Glutamatergic neuron (in vitro differentiated cells): ENCODE results near the gene NSMCE1. TPM values are rescaled to one million over a fixed set of nuclear protein-coding genes. Genes with fewer than 3 reads are reported as not detected.

Experiments used
- DNase-seq: peaks from one replicate; pipeline ENCODE4 v3.0.0; 2022
- H3K27ac Mint-ChIP-seq: one replicate; pipeline ENCODE4 v1.8.0; 2020; ENCODE audit warnings: mild to moderate bottlenecking, mixed read lengths, inconsistent platforms; ENCODE audit not compliant: unreplicated experiment
- H3K27me3 Mint-ChIP-seq: one replicate; pipeline ENCODE4 v1.8.0; 2020; ENCODE audit warnings: mild to moderate bottlenecking, moderate library complexity, mixed read lengths, inconsistent platforms; ENCODE audit not compliant: unreplicated experiment
- H3K36me3 Mint-ChIP-seq: one replicate; pipeline ENCODE4 v1.8.0; 2020; ENCODE audit warnings: mild to moderate bottlenecking, mixed read lengths, inconsistent platforms; ENCODE audit not compliant: unreplicated experiment
- H3K4me1 Mint-ChIP-seq: one replicate; pipeline ENCODE4 v1.8.0; 2020; ENCODE audit warnings: mild to moderate bottlenecking, low read depth, mixed read lengths, inconsistent platforms; ENCODE audit not compliant: unreplicated experiment
- H3K4me3 Mint-ChIP-seq: one replicate; pipeline ENCODE4 v1.8.0; 2020; ENCODE audit warnings: mild to moderate bottlenecking, mixed read lengths, inconsistent platforms; ENCODE audit not compliant: unreplicated experiment
- H3K9me3 Mint-ChIP-seq: one replicate; pipeline ENCODE4 v1.8.0; 2020; ENCODE audit warnings: mild to moderate bottlenecking, moderate library complexity, mixed read lengths, inconsistent platforms; ENCODE audit not compliant: unreplicated experiment
- total RNA-seq: library from RNA; stranded (reverse); fragmentation: NEBNext Ultra II Directional; extraction: Animal tissue kit (Norgen Biotek cat#: 25700); gene quantifications from one replicate; pipeline ENCODE4 v1.2.1, GENCODE V29; 2021; ENCODE audit not compliant: unreplicated experiment
- TF ChIP-seq, protein P1 (sequence below): fragments of 200-600 bp; sonication (generic); IDR thresholded peaks from one replicate; pipeline ENCODE4 v1.5.0; 2021; ENCODE audit not compliant: partially characterized antibody, unreplicated experiment

The NSMCE1 gene
- total RNA-seq, 1 donor from 2014 or later = 32.7 TPM

DNA sequence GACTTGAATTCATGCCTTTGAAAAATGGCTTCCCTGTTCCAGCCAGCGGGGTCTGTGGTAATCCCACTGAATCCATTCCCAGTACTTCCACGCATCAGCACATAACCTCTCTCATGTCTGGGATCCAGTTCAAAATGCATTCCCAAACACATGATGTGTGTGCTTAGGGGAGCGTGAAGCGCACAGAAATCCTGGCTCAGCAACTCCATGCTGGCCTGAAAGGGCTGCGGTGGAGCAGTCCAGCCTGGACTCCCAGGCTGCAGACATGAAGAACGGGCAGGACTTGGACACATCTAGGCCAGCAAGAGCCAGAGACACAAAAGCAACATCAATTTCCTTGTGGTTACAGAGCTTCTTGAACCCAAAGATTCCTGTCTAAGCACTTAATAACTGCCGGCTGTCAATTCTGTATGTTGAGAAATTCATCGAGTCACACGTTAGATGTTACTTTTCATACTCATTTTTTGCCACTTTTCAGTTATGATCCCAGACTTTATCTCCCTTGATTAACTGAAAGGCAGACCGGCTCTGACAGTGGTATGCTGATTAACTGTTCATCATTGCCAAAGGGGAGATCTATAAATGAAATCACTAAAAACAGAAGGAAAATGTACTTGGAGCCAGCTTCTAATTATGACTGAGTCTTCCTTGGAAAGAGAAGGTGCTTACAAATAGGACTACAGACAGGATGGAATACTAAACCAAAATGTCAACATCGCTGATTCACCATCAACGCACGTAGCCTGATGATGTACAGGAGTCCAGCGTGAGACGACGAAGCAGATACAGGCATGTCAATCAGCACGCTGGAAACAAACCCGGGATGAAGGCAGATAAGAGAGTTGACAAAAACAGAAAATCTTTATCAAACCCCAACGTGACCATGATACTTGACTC, 23.0 kb downstream of the NSMCE1 start:
- Mint-ChIP-seq H3K27ac (no peak overlapping the region), H3K4me1 (peaks cover 8% of the 10 kb centered on the region), H3K27me3 (peaks cover 3% of the 10 kb centered on the region), H3K9me3 (peaks cover 1% of the 10 kb centered on the region), H3K4me3 (no peak overlapping the region), H3K36me3 (no peaks in the 10 kb centered on the region)
- TF ChIP-seq, protein P1, sequence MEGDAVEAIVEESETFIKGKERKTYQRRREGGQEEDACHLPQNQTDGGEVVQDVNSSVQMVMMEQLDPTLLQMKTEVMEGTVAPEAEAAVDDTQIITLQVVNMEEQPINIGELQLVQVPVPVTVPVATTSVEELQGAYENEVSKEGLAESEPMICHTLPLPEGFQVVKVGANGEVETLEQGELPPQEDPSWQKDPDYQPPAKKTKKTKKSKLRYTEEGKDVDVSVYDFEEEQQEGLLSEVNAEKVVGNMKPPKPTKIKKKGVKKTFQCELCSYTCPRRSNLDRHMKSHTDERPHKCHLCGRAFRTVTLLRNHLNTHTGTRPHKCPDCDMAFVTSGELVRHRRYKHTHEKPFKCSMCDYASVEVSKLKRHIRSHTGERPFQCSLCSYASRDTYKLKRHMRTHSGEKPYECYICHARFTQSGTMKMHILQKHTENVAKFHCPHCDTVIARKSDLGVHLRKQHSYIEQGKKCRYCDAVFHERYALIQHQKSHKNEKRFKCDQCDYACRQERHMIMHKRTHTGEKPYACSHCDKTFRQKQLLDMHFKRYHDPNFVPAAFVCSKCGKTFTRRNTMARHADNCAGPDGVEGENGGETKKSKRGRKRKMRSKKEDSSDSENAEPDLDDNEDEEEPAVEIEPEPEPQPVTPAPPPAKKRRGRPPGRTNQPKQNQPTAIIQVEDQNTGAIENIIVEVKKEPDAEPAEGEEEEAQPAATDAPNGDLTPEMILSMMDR = no peak
- DNase-seq = no peak

DNA sequence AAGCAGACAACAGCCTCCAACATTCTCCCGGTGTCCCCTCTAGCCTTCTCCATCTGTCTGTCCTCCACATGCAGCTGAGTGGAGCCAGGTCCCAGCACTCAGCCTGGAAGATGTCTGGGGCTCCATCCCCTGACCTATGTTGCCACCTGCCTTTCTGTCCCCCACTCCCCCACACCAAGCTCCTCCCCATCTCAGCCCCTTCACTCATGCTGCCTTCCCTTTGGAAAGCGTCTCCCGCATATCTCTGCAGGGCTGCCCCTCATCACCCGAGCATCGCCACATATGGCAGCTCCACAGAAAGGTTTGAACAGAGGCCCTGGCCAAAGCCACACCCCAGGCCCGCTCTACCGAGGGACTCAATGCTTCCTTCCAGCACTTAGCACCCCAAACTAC, 24.2 kb downstream of the NSMCE1 start:
- no peak for DNase-seq
- no peak overlapping the region for H3K27ac Mint-ChIP-seq
- peaks cover 3% of the 10 kb centered on the region for H3K27me3 Mint-ChIP-seq
- peaks cover 8% of the 10 kb centered on the region for H3K4me1 Mint-ChIP-seq
- peaks cover 1% of the 10 kb centered on the region for H3K9me3 Mint-ChIP-seq
- TF ChIP-seq, protein P1 = no peak
- no peaks in the 10 kb centered on the region for H3K36me3 Mint-ChIP-seq
- no peak overlapping the region for H3K4me3 Mint-ChIP-seq

DNA sequence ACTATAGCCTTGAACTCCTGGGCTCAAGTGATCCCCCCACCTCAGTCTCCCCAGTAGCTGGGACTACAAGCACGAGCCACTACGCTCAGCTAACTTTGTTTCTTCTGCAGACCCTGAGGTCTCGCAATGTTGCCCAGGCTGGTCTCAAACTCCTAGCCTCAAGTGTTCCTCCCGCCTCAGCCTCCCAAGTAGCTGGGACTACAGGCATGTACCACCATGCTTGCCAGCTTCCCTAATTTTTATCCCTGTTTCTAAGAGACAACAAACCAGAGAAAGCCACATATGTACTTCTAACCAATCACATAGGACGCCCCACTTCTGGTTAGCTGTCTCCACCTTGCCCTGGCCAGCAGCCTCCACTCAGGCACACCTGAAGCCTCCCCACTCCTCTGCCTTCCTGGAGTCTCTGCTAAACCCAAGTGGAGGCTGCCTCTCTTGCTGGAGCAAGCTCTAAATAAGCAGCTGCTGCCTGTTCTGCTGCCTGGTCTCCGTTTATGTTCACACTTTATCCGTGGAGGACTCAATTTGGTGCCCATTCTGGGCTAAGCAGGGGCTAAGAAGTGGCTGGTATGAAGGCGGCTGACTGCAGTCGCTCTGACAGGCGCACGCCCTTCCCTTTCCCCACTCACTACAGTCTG, 24.7 kb downstream of the NSMCE1 start:
- peaks cover 2% of the 10 kb centered on the region for H3K9me3 Mint-ChIP-seq
- TF ChIP-seq, protein P1 = no peak
- H3K27me3 Mint-ChIP-seq = peaks cover 3% of the 10 kb centered on the region
- no peak for DNase-seq
- H3K4me3 Mint-ChIP-seq = no peak overlapping the region
- H3K27ac Mint-ChIP-seq = no peak overlapping the region
- H3K36me3 Mint-ChIP-seq = no peaks in the 10 kb centered on the region
- peaks cover 8% of the 10 kb centered on the region for H3K4me1 Mint-ChIP-seq

DNA sequence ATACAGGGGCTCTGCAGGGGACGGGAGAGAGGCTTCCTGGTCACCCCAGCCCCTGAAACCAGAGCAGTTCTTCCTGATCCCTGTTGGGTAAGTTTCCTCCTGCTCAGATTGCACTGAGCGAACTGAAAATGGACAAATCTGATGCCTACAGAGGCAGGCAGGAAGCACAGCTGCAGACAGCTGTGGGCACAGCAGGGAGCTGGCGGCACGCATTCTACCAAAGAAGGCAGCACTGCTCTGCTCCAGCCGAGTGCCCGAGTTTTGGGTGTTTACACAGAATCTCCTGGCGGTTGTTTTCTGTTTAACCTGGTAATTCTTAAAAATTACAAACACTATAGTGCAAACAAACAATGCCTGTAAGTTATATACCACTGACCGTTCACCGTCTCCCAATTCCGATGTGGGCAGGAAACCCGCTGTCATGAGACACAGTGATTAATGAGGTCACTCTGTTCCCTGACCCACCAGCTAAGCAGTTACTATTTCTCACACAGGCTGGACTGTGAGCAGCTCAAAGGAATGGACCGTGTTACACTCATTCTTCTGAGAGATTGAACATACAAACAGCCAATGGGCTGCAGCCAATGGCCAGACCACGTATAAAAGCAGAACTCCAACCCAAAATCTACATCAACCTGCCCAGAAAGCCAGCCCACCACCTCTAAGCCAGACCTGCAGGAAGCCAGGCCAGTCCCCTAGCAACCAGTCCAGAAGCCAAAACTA, 25.5 kb downstream of the NSMCE1 start:
- Mint-ChIP-seq H3K4me1 (peaks cover 14% of the 10 kb centered on the region), H3K36me3 (no peaks in the 10 kb centered on the region), H3K4me3 (no peak overlapping the region), H3K9me3 (peaks cover 6% of the 10 kb centered on the region), H3K27me3 (peaks cover 3% of the 10 kb centered on the region), H3K27ac (peak overlapping the region; percentile 8)
- TF ChIP-seq, protein P1 = no peak
- no peak for DNase-seq
